Gastrocnemius medialis (tissue), 4 donors: Measurements from ENCODE around the gene GOLGA1. TPM values are rescaled to one million over a fixed set of nuclear protein-coding genes. Genes with fewer than 3 reads are reported as not detected.

Source experiments
- total RNA-seq, 4 donors: library from RNA; depleted of rRNA; stranded (reverse); fragments of >200 nt; gene quantifications; one replicate each; pipeline versions ENCODE4 v1.1.0 to v1.2.3, GENCODE V29; 2016

Gene GOLGA1
- total RNA-seq, 4 donors from 2014 or later = 12.2 to 20.5 (median 18.6) TPM

Other genes with a start within 250 kb of the GOLGA1 start
- 1 to 10 TPM in 3 of 4 donors, under 1 TPM in 1; 0.58 to 5.6 (median 2.1) TPM for gene NR6A1, start 169.8 kb downstream of the GOLGA1 start, total RNA-seq
- gene OLFML2A, start 163.9 kb downstream of the GOLGA1 start, total RNA-seq = 10 to 100 TPM in 3 of 4 donors, 1 to 10 TPM in 1; 6.9 to 48.0 (median 32.8) TPM
- gene WDR38, start 87.6 kb downstream of the GOLGA1 start, total RNA-seq = not detected
- gene RPL35, start 79.1 kb downstream of the GOLGA1 start, total RNA-seq = 1,000 to 10,000 TPM; 2,099 to 2,608 (median 2,478) TPM
- gene ARPC5L, start 79.0 kb downstream of the GOLGA1 start, total RNA-seq = 10 to 100 TPM; 28.9 to 47.1 (median 29.2) TPM
- gene SCAI, start 202.4 kb upstream of the GOLGA1 start, total RNA-seq = 1 to 10 TPM; 1.1 to 4.7 (median 3.4) TPM
- gene PPP6C, start 248.7 kb upstream of the GOLGA1 start, total RNA-seq = 10 to 100 TPM; 49.4 to 80.6 (median 73.6) TPM